ENCODE results near the gene TMEM37. TPM values are rescaled to one million over a fixed set of nuclear protein-coding genes. Genes with fewer than 3 reads are reported as not detected.

The TMEM37 gene
- total and polyA plus RNA-seq, 9 of the 15 experiments (the other 6 are each of a cell fraction or from before 2014, with no cell fraction given): 0.03 to 0.64 (median 0.31) TPM; not detected in 1

GRCh38 chr2:119463990-119464389, 32.3 kb downstream of the TMEM37 start (continued):
- TF ChIP-seq HMG20B (CRISPR knock-in tag; IDR thresholded peaks at IDR 0.05) (no peak), ATF3 (IDR thresholded peaks at IDR 0.05) (no peak), ATF3 (CRISPR knock-in tag; conservative IDR thresholded peaks at IDR 0.05) (no peak), EWSR1 (IDR thresholded peaks at IDR 0.05; ENCODE audit: borderline replicate concordance, low read depth, partially characterized antibody) (no peak)

- no peaks in the 10 kb centered on the region for H3K4me1 ChIP-seq (replicated peaks in 1 of 2; ENCODE audit: control insufficient read depth in 2 of 2, insufficient read depth in 2 of 2, low read length in 2 of 2)
- H3K9ac ChIP-seq (ENCODE audit: insufficient read depth in 1 of 2, low read depth in 2 of 2, low read length in 2 of 2): no peak overlapping the region
- no peaks in the 10 kb centered on the region for H3K79me2 ChIP-seq (ENCODE audit: control insufficient read depth, insufficient read depth, low read length)
- intact Hi-C loops (cut with micrococcal nuclease) (no loop called here), in situ Hi-C loops (cut with MboI) (loop anchor here (5.0 kb wide), 1 partner anchor 53 kb away; no protein-coding TSS in a partner anchor)
- ChIA-PET POLR2A (interaction anchor here (0.7 kb wide), 1 partner anchor 353 kb away, joined by 3 read pairs; no protein-coding TSS in a partner anchor), CTCF (ENCODE audit: low intra/inter-chr PET ratio) (no interaction called here)
- H2AFZ ChIP-seq (ENCODE audit: low read depth, low read length): peak overlapping the region; percentile 39; the same call in 1 of the 2 replicates
- FAIRE-seq: no peak
- DNase-seq (ENCODE audit: extremely low read depth in 1 of 4, low spot score in 3 of 4): peak; percentile 13 to 35 (median 30)
- peaks cover 16 to 42% of the 10 kb centered on the region in 2 experiments for H3K27me3 ChIP-seq (ENCODE audit: control insufficient read depth in 2 of 2, insufficient read depth in 2 of 2, low read length in 2 of 2)
- H3K4me2 ChIP-seq (ENCODE audit: insufficient read depth, low read length): no peak overlapping the region
- no peaks in the 10 kb centered on the region for H3K9me3 ChIP-seq (replicated peaks; ENCODE audit: control insufficient read depth, insufficient read depth, low read depth, low read length)
- 13% methylated on average over 4 of the region's 4 CpGs for WGBS (ENCODE audit: insufficient coverage, low coverage, missing lambda C conversion rate)
- H3K9me1 ChIP-seq (ENCODE audit: control insufficient read depth, insufficient read depth, low read length): no peaks in the 10 kb centered on the region
- peaks cover 3% of the 10 kb centered on the region; the same call in 1 of the 2 replicates for H4K20me1 ChIP-seq (replicated peaks; ENCODE audit: control insufficient read depth, insufficient read depth, low read length)
- H3K27ac ChIP-seq (ENCODE audit: extremely low read depth, low read depth, low read length): no peak overlapping the region
- BruUV-seq (replicated peaks): no TSS peak
- no peak overlapping the region for H3K4me3 ChIP-seq
- no peaks in the 10 kb centered on the region for H3K36me3 ChIP-seq (ENCODE audit: control insufficient read depth, insufficient read depth, low read length)
- peak; percentile 88 for ATAC-seq
- peak; percentile 94 for TF ChIP-seq USF2 (CRISPR knock-in tag; IDR thresholded peaks at IDR 0.05)
- TF ChIP-seq USF1 (CRISPR knock-in tag; IDR thresholded peaks at IDR 0.05): peak; percentile 87
- no peak for TF ChIP-seq NR4A1 (CRISPR knock-in tag; IDR thresholded peaks at IDR 0.05)
- no peak for TF ChIP-seq NR4A1 (tag; IDR thresholded peaks at IDR 0.05)
- no peak for TF ChIP-seq ZNF77 (CRISPR knock-in tag; IDR thresholded peaks at IDR 0.05)
- TF ChIP-seq REST (IDR thresholded peaks at IDR 0.05; ENCODE audit: borderline replicate concordance): peak; percentile 20
- TF ChIP-seq REST (CRISPR knock-in tag; IDR thresholded peaks at IDR 0.05; ENCODE audit: low read depth): no peak; the same call in 1 of the 2 replicates
- no peak for TF ChIP-seq SUPT5H (IDR thresholded peaks at IDR 0.05)
Observed at GRCh38 chr2:119464981-119465380, 33.3 kb downstream of the TMEM37 start.

All from K562 (cell line).